HEK293T (cell line): Measurements from ENCODE around the gene DSCAM.

Experiments
- BHLHE40 ChIP-seq: fragments of 450-650 bp; IDR thresholded peaks from 2 replicates; pipeline ENCODE4 v1.6.1; 2016; ENCODE audit warnings: mild to moderate bottlenecking, moderate library complexity, borderline replicate concordance
- ELF4 ChIP-seq: fragments of 450-650 bp; IDR thresholded peaks from 2 replicates; pipeline ENCODE4 v1.6.1; 2017; ENCODE audit warnings: antibody characterized with exemption
- FOXA1 ChIP-seq: fragments of 450-650 bp; IDR thresholded peaks from 2 replicates; pipeline ENCODE4 v1.6.1; 2016; ENCODE audit warnings: mild to moderate bottlenecking
- FOXK2 ChIP-seq: fragments of 450-650 bp; IDR thresholded peaks from 2 replicates; pipeline ENCODE4 v1.6.1; 2016; ENCODE audit warnings: mild to moderate bottlenecking
- FOXM1 ChIP-seq: fragments of 450-650 bp; IDR thresholded peaks from 2 replicates; pipeline ENCODE4 v1.6.1; 2017; ENCODE audit warnings: mild to moderate bottlenecking, borderline replicate concordance
- HDGF ChIP-seq: fragments of 450-650 bp; IDR thresholded peaks from 2 replicates; pipeline ENCODE4 v1.6.1; 2017; ENCODE audit warnings: antibody characterized with exemption, borderline replicate concordance
- LEF1 ChIP-seq: fragments of 450-650 bp; IDR thresholded peaks from 2 replicates; pipeline ENCODE4 v1.6.1; 2017; ENCODE audit warnings: mild to moderate bottlenecking, borderline replicate concordance
- NFRKB ChIP-seq: fragments of 450-650 bp; IDR thresholded peaks from 2 replicates; pipeline ENCODE4 v1.6.1; 2016; ENCODE audit warnings: mild to moderate bottlenecking, moderate library complexity
- PKNOX1 ChIP-seq: fragments of 450-650 bp; IDR thresholded peaks from 2 replicates; pipeline ENCODE4 v1.6.1; 2016
- SP1 ChIP-seq: fragments of 450-650 bp; IDR thresholded peaks from 2 replicates; pipeline ENCODE4 v1.6.1; 2017
- TARDBP ChIP-seq: fragments of 450-650 bp; IDR thresholded peaks from 2 replicates; pipeline ENCODE4 v1.6.1; 2016
- ZNF384 ChIP-seq: fragments of 450-650 bp; IDR thresholded peaks from 2 replicates; pipeline ENCODE4 v1.6.1; 2016

GRCh38 chr21:40517646-40518045, 329.3 kb downstream of the DSCAM start:
- TF ChIP-seq ELF4 = no peak
- TF ChIP-seq ZNF384 = no peak
- TF ChIP-seq FOXK2 = no peak
- no peak for TF ChIP-seq HDGF
- TF ChIP-seq FOXM1 = no peak
- TF ChIP-seq NFRKB = no peak
- TF ChIP-seq PKNOX1 = no peak
- TF ChIP-seq TARDBP = no peak
- TF ChIP-seq LEF1 = no peak
- no peak for TF ChIP-seq BHLHE40
- no peak for TF ChIP-seq SP1
- no peak for TF ChIP-seq FOXA1
